GM21825 (cell line): ENCODE data around the gene TNNT1.

Experiments used
- ATAC-seq: cut with Tn5 transposase; IDR thresholded peaks from one replicate; pipeline ENCODE4 v1.9.1; 2021; ENCODE audit warnings: mild to moderate bottlenecking, moderate library complexity; ENCODE audit not compliant: unreplicated experiment

Gene TNNT1

DNA sequence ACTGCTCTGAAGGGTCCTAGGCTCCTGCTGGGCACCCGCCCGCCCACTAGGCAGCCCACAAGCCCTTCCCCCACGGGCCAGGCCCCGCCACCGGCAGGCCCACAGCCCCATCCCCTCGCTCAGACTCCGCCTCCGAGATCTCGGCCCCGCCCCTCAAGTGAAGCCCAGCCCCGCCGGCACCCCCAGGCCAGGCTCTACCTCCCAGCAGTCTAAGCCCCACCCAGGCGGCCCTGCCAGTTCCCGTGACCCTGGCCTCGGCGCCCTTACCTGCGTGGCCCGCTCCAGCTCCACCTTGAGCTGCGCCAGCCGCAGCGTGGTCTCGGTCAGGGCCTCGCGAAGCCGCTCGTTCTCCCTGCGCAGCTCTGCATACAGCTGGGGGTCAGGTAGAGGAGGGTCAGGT, 57.1 kb downstream of the TNNT1 start:
- no peak for ATAC-seq

DNA sequence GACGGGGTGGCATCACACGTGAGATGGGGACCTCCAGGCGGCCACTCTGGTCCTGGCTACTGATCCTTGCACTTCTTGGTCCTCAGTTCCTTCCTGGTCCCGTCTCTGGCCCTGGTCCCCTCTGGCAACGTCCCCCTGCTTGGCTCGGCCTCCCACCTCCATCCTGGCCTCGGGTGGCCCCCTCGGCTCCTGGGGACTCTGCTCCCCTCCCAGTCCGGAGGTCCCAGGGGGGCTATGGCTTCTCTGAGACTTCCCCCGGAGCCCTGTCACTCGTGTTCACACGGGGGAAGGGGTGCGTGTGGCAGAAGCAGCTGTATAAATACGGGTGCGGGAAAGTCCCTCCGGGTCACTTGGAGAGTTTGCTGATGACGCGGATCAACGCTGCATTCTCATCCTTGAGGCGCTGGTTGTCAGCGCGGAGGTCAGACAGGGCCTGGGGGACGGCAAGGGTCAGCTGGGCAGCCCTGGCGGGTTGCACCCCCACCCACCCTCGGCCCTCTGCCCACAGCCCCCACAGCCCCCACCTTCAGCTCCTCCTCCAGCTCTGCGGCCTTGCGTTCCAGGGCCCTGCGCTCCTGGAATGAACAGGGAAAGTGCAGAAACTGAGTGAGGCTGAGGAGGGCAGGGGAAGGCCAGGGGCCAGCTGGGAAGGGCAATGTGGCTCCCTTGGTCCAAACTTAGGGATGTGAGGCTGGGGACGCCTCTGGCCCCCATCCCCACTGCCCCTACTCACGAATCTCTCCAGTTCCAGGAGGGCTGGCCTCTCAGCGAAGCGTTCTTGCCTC, 57.7 kb downstream of the TNNT1 start:
- ATAC-seq = no peak

DNA sequence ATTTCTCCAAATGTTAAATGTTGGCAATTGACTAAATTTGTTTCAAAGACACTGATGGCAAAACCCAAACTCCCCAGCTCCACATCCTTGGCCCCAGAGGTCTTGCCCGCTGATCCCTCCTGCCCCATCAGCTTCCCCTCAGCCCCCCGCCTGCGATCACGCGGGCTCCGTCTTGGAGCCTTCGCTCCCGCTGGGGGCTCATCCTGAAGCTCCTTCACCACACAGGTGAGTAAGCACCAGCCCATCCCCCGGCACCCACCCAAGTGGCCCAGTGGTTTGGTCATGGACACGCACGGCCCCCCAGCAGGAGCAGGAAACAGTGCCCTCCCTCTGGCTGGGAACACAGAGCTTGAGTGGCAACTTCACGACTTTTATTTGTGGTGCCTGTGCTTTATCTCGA, 58.4 kb downstream of the TNNT1 start:
- ATAC-seq = no peak

DNA sequence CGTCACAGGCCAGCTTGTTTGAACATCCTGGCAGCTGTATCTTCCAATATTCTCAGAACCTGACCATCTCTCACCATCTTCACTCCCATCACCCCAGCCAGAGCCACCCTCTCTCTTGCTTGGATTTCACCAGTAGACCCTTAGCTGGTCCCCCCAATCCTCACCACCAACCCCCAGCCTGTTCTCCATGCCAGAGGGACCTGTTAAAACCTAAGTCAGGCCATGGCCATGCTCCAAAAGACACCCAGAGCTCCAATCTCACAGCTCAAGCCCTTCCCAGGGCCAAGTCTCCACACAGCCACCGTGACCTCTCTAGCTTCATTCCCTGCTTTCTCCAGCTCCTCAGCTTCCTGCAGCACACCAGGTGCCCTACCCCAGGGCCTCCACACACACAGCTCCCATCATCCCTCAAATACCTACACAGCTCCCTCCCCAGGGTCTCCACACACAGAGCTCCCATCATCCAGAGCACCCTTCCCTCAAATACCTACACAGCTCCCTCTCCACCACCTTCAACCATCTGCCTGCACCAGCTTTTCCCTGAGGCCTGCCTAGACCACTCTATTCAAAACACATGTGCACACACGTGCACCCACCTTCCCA, 59.6 kb downstream of the TNNT1 start:
- ATAC-seq = no peak

DNA sequence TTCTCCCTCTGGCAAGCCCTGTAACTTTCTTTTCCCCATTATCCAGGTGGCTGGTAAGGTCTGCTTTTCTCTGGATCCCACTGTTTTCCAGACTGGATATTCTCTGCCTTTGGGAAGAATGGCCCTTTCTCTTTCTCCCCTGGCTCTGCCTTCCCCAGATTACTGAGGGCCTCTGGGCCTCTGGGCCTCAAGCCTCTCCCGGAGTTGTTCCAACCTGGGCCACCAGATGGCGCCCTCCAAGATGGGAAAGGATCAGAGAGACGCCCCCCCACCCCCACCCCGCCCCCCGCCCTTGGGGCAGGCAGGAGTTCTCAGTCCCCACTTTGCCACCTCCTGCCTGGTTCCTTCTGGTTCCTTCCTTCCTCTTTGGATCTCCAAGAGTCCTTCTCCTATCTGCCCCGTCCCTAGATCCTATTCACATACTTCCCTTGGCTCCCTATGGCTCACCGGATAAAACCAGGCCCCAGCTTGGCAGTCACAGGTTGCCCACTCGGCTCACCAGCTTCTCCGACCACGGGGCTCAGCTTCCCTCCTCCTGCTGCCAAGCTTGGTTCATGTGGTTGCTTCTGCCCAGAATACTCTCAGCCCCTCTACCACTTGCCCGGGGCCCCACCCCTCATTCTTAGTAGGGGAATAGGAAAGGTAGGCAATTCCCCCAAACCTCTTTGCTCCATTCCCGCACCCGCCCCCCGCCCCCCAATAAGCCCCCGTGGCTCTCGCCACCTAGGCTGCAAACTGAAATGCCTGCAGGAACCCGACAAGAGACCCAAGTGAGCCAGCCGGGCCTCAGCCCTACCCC, 60.3 kb downstream of the TNNT1 start:
- no peak for ATAC-seq

DNA sequence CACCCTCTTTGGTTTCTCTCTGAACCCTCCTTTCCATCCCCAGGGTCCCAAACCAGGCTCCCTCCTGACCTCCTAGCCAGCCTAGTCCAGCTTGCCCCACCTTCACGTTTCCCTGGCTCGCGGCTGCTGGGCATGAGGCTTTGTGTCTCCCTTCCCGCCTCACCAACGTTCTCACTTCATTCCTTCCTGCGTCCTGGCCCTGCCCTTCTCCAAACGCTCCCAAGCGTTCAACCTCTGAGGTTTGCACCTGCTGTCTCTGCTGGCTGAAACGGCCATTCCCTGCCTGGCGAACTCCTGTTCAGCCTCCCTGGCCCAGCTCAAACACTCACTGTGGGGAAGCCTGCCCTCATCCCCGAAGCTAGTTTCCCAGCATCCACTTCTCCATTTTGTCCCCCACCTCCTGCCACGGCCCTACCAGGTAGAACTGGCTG, 61.0 kb downstream of the TNNT1 start:
- ATAC-seq = no peak

DNA sequence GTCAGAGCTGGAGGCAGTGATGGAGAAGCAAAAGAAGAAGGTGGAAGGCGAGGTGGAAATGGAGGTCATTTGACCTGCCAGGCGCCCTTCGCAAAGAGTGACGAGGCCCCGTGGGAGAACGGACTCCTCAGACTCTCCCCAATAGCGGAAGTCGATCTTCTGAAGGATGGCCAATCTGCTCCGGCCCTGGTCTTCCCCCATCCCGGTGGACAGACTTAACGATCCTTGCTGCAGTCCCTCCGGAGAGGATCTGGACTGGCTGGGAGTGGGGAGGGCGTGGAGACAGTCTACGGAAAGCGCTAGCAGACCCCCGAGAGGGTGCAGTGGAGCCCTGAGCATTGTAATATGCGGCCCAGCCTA, 61.5 kb downstream of the TNNT1 start:
- ATAC-seq = no peak

DNA sequence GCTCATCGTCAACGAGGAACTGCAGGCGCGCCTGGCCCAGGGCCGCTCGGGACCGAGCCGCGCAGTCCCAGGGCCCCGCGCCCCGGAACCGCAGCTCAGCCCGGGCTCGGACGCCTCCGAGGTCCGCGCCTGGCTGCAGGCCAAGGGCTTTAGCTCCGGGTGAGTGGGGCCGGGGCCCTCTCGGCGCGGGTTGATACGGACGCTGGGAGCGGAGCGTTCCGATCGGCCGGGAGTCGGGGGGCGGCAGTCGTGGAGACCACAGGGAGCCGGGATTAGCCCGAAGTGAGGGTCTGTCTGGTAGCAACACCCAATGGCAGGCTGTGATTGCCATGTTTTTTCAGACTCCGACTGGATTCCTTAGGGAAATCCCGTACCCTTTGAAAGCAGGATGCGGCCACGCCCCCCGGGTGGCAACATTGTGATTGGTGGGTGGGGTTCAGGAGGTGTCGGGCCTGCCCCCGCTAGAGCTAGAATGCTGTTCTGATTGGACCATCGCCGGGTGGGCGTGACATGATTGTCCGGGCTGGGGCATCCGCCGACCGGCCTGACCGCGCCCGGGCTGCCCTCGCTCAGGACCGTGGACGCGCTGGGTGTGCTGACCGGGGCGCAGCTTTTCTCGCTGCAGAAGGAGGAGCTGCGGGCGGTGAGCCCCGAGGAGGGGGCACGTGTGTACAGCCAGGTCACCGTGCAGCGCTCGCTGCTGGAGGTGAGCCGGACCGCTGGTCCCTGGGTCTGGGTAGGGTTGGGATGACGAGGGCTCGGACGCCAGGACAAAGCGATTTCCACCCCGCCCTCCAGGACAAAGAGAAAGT, 62.1 kb downstream of the TNNT1 start:
- no peak for ATAC-seq

DNA sequence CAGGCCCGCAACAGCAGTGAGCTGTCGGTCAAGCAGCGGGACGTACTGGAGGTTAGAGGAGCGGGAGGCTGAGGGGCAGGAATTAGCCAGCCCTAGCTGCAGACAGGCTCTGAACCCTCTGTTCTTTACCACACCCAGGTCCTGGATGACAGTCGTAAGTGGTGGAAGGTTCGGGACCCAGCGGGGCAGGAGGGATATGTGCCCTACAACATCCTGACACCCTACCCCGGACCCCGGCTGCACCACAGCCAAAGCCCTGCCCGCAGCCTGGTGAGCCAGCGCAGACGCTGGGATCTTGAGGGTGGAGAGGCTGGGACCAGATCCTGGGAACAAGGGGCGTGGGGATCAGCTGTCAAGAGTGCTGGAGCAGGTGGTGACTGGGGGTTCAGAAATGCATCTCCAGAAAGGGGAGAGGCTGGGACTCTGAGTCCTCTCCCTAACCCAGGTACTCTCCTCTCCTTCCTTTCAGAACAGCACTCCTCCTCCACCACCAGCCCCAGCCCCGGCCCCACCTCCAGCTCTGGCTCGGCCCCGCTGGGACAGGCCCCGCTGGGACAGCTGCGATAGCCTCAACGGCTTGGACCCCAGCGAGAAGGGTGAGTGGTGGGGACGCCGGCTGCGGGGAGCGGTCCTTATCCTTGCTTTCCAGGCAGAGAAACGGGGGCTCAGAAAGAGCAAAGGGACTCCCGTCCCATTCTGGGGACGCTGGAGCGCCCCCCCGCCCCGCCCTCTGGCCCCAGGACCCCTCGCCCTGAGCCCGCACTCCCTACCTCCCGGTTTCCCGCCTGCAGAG, 62.9 kb downstream of the TNNT1 start:
- ATAC-seq = no peak

DNA sequence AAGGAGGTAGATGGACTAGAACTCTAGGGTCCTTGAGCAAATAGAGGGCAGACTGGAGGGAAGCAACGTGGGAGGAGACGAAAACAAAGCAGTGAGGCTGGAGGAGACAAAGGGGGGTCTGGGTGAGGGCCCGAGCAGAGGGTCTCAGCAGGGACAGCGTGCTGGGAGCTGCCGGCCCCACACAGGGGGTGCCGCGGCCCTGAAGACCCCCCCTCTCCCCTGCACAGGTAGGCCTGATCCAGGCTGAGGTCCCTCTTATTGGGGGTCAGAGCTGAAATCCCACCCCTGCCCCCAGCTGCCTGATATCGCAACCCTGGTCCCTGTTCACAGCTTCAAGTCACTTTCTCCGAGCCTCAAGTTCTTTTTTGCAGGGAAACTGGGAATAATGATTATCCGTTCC, 64.6 kb downstream of the TNNT1 start:
- no peak for ATAC-seq

DNA sequence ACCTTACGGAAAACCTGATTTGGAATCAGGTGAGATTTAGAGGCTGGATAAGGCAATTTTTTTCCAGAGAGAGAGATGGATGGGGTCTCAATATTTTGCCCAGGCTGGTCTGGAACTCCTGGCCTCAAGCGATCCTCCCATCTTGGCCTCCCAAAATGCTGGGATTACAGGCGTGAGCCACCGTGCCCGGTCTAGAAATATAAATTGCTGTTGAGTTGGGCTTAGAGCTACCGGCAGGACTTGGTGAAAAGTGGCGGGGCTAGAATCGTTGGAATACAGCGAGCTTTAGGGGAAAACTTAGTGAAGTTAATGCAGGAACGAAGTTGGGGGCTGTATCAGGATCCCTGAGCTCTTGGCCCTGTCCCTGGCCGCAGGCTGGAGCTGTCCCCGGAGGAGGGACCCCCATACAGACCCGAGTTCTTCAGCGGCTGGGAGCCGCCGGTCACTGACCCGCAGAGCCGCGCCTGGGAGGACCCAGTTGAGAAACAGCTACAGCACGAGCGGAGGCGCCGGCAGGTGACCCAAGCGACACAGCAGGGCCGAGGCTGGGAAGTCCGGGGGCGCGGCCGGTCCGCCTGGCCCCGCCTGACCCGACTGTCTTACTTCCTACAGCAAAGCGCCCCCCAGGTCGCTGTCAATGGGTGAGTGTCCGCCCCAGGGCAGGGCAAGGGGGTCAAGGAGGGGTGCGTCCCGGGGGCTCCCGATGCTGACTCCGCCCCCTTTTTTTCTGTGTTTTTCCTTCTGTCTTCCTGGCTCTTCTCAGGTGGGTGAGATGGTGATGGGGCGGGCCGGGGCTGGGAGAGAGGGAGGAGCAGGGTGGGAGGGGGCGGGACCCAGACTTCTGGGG, 65.8 kb downstream of the TNNT1 start:
- no peak for ATAC-seq
